C4-2B (cell line): Measurements from ENCODE around the gene STAU1.

ENCODE experiments used
- CTCF ChIP-seq: fragments of 450-650 bp; conservative IDR thresholded peaks from 2 replicates; pipeline ENCODE4 v1.5.1; 2017; ENCODE audit warnings: mild to moderate bottlenecking
- ZFX ChIP-seq: fragments of 450-650 bp; IDR thresholded peaks from 2 replicates; pipeline ENCODE4 v1.6.1; 2017

DNA sequence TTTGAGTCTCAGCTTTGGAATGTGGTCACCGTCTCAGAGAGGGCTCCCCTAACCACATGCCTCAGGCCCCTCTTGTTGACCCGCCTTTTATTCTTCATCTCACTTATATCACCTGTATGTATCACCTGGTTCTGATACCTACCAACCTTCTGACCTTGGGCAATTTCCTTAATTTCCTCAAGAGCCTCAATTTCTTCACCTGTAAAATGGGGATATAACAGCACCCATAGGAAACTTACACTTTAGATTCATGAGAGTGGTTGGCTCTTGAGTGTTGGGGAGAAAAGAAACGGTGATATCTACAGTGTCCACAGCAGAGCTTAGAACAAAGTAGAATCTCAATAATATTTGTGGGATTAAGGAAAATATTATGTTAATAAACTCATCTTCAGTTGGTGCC lies 27.1 kb upstream of the STAU1 start:
- TF ChIP-seq CTCF, result no peak
- no peak for TF ChIP-seq ZFX
